Activated T-helper 17 cell treated with anti-CD3 and anti-CD28 coated beads, Interleukin-2, amount 50 U/mL, for 72 hours (primary cell): ENCODE results near the gene TACR2. TPM values are rescaled to one million over a fixed set of nuclear protein-coding genes. Genes with fewer than 3 reads are reported as not detected.

Experiments used
- total RNA-seq, 2 donors: library from RNA; stranded (reverse); gene quantifications; one replicate each; pipeline ENCODE4 v1.2.3, GENCODE V29; 2022

The TACR2 gene
- total RNA-seq, 2 donors from 2014 or later, result not detected

Other genes starting within 250 kb of the TACR2 start
- gene SUPV3L1, start 236.7 kb downstream of the TACR2 start, total RNA-seq, result 10 to 100 TPM; 38.9 to 65.4 TPM
- gene HKDC1, start 196.6 kb downstream of the TACR2 start, total RNA-seq, result under 1 TPM; 0.19 to 0.42 TPM
- 100 to 1,000 TPM; 216 to 221 TPM for gene HK1, start 138.4 kb downstream of the TACR2 start, total RNA-seq
- 10 to 100 TPM in 1 of 2 donors, 1 to 10 TPM in 1; 4.9 to 12.7 TPM for gene TSPAN15, start 34.5 kb upstream of the TACR2 start, total RNA-seq
- gene NEUROG3, start 156.5 kb upstream of the TACR2 start, total RNA-seq, result 1 to 10 TPM in 1 of 2 donors, under 1 TPM in 1; 0.78 to 1.1 TPM
- gene FAM241B, start 213.3 kb upstream of the TACR2 start, total RNA-seq, result 10 to 100 TPM in 1 of 2 donors, 1 to 10 TPM in 1; 9.4 to 16.0 TPM